SK-MEL-5 (cell line): ENCODE data around the gene HORMAD1. TPM values are rescaled to one million over a fixed set of nuclear protein-coding genes. Genes with fewer than 3 reads are reported as not detected.
"Not testable (repeated sequence)": the region's sequence is repeated elsewhere in the genome, so short reads cannot be mapped to it uniquely, and the experiment has no call there.

Experiments
- DNase-seq: peaks from one replicate; pipeline ENCODE4 v3.0.0-alpha.2; 2016; ENCODE audit warnings: low read depth, low spot score
- in situ Hi-C: cut with HindIII; loops from 2 replicates; pipeline ENCODE4 v1.10.0; 2016; ENCODE audit warnings: low sequenced_read_pairs, high pct_unique_total_duplicates, low pct_unique_long_range_greater_than_20kb
- total RNA-seq: library from RNA; depleted of rRNA; stranded (reverse); fragments of >200 nt; shearing (Covaris generic); gene quantifications from 2 replicates; pipeline ENCODE4 v1.2.3, GENCODE V29; 2014

The HORMAD1 gene
- total RNA-seq, 1 experiment from 2014 or later = 12.5 TPM

DNA sequence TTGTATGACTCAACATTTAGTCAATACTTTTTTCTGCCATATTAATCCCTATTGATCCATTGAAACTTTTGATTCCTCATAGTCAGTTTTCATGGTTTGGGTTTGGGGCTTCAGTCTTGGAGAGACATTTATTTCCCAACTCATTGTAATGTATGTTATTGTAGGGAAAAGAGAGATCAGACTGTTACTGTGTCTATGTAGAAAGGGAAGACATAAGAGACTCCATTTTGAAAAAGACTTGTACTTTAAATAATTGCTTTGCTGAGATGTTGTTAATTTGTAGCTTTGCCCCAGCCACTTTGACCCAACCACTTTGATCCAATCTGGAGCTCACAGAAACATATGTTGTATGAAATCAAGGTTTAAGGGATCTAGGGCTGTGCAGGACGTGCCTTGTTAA lies 11.7 kb downstream of the HORMAD1 start:
- DNase-seq, in situ Hi-C loops: not testable (repeated sequence)

DNA sequence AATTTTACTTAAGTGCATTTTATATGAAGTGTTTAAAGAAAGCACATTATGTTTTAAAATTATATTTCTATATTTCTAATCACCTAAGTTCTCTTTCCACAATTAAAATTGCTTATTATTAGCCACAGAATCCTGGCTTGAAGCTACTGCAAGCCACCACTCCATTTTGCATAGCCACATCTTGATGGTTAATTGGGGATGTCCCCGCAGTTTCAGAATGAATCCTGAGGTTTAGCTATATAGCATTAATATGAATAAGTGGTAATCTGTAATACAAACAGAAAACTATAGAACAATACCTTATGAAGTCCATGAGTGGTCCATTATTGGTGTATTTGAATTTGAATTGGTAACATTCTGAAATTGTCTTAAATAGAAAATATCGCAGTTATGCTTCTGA lies 12.1 kb downstream of the HORMAD1 start:
- no peak for DNase-seq
- in situ Hi-C loops = no loop called here

DNA sequence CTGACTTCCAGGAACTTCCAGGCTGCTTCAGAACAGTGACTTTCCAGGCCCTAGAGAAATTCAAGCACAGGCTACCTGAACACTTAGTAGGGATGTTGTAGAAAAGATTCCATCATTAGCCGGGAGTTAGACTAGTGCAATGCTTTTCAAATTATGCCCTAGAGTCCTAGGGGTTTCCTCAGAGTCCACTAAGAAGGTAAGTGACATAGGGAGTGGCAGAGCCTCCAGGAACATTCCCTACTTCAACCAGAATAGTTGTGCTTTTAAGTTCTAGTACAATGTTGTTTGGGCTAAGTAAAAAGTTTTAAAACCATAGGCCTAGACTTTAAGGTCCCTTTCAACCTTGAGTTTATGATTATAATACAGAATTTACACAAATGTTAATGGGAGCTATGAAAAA lies 14.6 kb downstream of the HORMAD1 start:
- DNase-seq = no peak
- in situ Hi-C loops = no loop called here

DNA sequence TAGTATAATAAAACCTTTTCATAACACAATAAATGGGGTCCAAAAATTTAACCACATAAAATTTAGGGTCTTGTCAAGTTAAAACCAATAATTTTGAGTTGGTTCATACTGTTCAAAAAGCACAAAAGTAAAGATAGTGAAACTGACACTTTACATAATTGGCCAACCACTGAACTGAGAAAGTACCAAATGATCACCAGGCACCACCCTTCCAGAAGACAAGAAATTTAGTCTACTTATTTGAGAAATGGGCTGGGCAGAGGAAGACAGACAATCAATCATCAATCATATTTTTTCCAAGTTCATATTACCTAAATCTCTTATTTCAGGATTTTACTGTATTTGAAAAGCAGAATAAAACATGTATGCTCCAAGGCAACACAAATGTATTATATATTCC lies 17.3 kb downstream of the HORMAD1 start:
- DNase-seq = no peak
- in situ Hi-C loops = no loop called here

DNA sequence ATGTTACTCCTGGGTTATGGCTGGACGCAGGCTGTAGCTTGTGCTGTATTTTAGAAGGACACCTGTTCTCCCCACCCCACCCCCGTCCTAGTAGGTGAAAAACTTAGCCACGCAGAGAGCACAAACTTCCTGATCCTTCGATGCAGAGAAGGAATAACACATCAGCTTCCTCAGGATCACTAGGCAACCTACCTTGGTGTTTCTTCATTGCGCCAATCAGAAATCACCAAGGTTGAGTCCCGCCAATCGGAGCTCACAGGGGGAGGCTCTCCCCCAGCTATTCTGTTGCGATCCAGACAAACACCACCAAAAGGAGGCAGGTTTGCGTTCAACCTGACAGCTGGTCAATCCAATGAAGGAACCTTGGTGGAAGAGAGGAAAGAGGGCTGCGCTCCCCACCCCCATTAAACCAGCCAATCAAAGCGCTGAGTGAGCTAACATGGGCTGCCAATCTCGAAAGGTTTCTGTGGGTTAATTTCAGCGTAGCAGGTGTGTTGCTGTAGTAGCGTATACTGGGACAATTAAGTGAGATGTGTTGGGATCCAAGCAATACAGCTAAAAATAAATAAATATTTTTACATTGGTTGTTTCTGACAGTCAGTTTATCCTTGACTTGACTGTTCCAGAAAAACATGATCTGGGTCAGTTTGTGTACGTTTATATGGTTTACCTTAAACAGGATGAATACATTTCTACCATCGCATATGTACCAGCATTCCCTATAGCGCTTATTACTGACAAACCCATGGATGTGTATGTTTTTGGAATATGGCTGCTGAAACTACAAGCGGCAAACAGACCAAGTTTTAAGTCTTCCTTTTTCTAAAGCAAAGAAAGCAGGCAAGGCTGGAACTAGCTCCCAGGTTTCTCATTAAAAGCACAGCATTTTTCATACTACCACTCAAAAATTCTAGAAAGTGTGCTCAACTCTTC lies 23.4 kb downstream of the HORMAD1 start, which contains the start of gene GOLPH3L:
Gene GOLPH3L (minus strand): TSS at position 160 of the 933 bp plus-strand sequence. CDS start 2,316 bp downstream, outside the sequence.
- DNase-seq = peak; percentile 98
- in situ Hi-C loops = no loop called here

DNA sequence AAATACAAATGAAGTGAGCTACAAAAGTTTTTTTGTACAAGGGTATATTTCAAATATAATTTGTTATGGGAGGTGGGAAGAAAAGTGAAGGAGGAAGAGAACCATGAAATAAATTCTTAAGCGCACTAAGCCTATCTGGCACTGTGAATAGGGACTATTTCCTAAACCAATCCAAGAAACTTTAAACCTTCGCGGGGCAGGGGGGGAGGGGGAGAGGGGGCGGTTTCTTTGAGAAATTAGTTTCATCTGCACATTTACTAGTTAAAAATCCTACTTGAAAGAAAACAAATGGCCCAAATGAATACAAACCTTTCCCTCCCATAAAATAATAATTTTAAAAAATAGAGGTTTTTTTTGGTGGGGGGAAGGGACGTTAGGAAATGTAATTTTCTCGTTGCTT lies 24.1 kb downstream of the HORMAD1 start:
- in situ Hi-C loops = no loop called here
- no peak for DNase-seq

DNA sequence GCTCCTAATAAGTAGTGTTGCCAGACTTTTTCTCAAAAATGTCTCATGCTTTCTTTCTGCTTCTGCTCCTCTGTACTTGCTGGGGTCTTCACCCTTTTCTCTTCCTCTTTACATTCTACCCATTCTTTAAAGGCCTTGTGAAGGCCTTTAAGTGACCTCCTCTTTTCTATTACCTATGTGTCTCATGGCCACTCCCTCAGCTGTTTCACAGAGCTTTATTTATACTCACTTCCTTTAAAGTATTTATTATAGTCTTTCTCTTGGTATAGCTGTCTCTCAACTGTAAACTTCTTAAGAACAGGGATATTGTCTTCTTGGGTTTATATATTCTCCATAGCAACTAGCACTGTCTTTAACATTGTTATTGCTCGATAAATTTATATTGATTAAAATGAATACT lies 24.5 kb downstream of the HORMAD1 start:
- DNase-seq = no peak
- in situ Hi-C loops = no loop called here

DNA sequence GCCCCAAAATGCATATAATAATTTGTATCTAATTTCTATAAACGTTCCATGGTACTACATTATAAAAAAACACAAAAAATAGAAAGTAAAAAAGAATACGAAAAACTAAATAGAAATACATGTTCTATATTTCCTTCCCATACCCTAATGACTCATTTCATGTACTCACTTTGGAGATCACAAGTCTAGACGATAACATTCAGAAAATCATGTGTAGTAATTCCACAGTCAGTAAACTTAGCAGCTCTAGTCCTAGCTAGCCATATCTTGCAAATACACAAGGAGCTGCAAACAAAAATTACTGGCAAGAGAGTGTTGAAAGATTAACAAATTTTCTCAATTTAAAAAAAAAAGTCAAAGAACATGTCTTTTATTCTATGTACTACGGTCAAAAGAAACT lies 25.1 kb downstream of the HORMAD1 start:
- in situ Hi-C loops = no loop called here
- DNase-seq = no peak

DNA sequence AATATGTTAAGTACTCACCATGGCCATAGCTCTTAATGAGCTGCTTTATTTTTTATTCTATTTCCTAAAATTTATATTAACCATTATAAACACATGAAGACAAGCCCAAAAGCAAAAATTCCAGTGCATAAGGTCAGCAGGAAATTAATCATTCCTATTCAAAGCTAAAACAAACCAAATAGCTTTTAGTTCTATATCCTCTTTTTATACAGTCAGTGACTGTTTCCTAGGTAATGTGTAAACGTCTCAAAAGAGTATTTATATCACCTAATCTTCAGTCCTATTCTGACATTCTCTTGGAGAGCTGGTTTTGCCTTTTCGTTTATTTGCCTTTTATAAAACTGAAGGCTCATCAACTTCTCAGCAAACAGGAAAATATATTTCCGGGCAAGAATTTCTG lies 28.0 kb downstream of the HORMAD1 start:
- DNase-seq = no peak
- in situ Hi-C loops = no loop called here

DNA sequence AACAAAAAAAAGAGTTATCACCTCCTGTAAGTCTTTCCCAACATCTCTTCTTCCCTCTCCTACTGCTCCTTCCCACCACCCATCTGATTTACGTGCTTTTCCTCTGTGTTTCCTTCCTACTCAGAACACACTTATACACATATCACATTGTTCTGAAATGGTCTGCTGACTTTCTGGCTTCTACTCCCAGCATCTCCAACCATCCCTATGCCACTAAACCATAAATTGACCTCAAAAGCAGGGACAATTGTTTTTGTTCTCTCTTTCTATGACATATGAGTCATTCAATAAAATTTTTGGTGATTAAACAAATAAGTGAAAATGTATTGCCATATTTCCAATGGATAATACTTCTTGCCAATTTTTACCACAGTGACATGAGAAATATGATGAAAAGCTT lies 31.9 kb downstream of the HORMAD1 start:
- DNase-seq = peak; percentile 29
- in situ Hi-C loops = no loop called here

DNA sequence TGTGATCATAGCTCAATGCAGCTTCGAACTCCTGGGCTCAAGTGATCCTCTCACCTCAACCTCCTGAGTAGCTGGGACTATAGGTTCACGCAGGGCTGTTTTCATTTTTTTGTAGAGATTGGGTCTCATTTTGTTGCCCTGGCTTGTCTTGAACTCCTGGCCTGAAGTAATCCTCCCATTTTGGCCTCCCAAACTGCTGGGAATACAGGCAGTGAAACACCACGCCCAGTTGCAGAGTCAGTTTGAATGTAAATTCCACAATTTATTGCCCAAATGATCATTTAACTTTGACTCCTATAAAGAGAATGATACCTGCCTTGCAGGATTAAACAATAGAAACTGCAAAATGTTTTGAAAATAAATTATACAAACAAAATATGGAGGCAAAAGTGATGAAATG lies 34.4 kb downstream of the HORMAD1 start:
- in situ Hi-C loops = no loop called here
- no peak for DNase-seq

DNA sequence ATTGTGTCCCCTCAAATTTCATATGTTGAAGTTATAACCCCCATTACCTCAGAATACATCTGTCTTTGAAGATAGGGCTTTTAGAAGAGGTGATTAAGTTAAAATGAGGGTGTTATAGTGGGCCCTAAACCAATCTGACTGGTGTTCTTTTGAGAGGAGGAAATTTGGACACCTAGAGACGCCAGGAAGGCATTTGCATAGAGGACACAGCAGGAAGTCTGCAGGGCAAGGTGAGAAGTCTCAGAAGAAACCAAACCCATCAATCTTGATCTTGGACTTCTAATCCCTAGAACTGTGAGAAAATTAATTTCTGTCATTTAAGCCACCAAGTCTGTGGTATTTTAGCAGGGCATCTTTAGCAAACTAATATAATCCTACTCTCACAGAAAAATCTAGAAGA lies 36.8 kb downstream of the HORMAD1 start:
- in situ Hi-C loops = no loop called here
- no peak for DNase-seq

DNA sequence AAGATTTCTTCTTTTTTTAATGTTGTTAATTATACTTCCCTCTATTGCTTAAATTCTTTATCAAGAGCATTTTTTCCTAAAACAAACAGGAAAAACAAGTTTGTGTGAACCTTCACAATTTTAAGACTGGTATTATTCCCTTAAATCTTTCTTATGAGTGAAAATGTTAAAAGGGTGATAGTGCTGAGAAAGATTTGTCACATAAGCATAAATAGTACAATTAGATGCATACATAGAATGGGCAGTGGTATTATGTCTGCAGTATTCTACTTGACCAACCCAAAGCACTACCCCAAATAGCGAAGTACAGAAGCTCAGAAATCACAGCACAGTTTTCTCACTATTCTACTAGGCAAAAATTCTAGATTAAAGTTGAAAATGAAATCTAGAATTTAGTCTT lies 41.7 kb downstream of the HORMAD1 start:
- in situ Hi-C loops = no loop called here

DNA sequence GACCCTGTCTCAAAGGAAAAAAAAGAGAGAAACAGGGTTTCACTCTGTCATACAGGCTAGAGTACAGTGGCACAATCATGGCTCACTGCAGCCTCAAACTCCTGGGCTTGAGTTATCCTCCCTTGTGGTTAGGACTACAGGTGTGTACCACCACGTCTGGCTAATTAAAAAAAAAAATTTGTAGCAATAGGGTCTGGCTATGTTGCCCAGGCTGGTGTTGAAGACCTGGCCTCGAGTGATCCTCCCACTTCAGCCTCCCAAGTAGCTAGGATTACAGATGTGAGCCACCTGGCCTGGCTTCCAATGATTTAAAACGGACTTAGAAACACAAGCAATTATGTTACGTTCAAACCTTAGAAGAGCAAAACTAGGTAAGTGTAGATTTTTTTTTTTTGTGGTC lies 45.8 kb downstream of the HORMAD1 start:
- in situ Hi-C loops = no loop called here
- DNase-seq = no peak

More for the DNA sequence above, 41.7 kb downstream of the HORMAD1 start:
- no peak for DNase-seq

DNA sequence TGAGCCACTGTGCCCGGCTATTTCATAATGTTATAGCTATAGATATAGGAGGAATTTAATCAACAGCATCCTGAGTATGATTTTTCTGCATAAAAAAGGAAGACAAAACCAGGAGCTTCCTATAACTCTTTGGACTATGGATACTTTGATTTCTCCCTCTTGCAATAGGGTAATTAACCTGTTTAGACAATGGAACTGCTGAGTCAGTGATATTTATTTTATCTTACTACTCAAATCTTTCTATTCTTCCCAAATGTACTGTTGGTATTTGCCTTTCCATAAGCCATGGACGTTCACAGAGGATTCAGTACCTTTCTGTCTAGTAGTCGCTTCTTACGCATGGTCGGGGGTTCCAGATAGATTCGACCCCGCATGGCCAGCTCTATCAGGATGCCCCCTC lies 57.4 kb downstream of the HORMAD1 start:
- in situ Hi-C loops = no loop called here
- no peak for DNase-seq

DNA sequence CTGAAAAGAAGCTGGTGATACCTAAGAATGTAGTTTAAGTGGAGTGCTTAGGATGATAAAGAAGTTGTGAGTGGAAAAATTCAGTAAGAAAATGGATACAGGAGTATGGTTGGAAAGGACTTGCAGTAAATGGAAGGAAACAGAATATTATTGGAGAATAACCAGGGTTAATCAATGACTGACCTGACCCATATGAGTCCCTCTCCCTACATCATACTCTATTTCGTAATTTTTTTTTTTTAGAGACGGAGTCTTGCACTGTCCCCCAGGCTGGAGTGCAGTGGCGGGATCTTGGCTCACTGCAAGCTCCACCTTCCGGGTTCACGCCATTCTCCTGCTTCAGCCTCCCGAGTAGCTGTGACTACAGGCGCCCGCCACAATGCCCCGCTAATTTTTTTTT lies 57.9 kb downstream of the HORMAD1 start:
- no peak for DNase-seq
- in situ Hi-C loops = no loop called here

DNA sequence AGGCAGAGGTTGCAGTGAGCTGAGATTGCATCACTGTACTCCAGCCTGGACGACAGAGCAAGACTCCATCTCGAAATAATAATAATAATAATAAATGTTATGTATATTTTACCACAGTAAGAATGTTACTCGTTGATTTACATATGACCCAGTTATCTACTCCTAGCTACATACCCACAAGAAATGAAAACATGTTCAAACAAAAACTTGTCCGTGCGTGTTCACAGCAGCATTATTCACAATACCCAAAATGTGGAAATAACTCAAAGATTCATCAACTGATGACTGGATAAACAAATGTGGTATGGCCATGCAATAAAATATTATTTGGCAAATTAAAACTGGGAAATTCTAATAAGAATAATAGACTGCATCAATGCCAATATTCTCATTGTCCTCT lies 59.5 kb downstream of the HORMAD1 start:
- no peak for DNase-seq
- in situ Hi-C loops = no loop called here

DNA sequence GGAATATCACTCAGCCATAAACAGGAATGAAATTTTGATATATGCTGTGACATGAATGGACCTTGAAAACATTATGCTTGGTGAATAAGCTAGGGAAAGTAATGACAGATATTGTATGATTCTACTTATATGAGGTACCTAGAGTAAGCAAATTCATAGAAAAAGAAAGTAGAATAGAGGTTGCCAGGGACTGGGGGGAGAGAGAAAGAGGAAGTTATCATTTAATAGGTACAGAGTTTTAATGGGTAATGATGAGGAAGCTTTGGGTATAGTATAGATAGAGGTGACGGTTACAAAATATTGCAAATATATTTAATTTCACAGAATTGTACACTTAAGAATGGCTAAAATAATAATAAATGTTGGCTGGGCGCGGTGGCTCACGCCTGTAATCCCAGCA lies 60.1 kb downstream of the HORMAD1 start:
- in situ Hi-C loops = no loop called here
- DNase-seq = no peak

DNA sequence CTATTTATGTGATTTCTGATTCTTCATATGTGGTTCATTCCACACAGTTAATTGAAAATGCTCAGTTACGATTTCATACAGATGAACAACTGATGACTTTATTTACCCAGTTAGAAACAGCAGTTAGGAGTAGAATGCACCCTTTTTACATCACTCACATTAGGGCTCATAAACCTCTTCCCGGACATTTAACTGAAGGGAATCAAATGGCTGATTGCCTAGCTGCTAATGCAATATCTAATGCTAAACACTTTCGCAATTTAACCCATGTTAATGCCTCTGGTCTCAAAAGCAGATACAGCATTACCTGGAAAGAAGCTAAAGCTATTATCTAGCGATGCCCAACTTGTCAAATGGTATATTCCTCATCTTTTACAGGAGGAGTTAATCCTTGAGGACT lies 63.6 kb downstream of the HORMAD1 start:
- DNase-seq, in situ Hi-C loops: not testable (repeated sequence)
